Measurements from ENCODE around the gene HNRNPLL.

DNA sequence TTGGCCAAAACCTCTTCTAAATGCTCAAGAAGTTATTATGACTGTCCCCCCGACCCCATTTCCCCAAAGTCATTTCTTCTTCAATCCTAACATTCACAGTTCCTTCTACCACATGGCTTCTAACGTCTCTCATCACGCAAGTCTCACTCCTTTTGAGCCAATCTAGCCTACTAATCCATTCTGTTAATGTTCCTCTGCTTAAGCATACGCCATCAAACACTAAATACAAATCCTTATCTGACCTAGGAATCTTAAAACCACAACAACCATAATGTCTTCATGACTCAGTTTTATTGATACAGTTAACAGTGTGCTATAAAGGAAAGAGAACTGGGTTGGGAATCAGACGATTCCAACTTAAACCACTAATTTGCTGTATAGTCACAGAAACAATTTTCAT lies 23.9 kb downstream of the HNRNPLL start:
- TF ChIP-seq, protein P1, sequence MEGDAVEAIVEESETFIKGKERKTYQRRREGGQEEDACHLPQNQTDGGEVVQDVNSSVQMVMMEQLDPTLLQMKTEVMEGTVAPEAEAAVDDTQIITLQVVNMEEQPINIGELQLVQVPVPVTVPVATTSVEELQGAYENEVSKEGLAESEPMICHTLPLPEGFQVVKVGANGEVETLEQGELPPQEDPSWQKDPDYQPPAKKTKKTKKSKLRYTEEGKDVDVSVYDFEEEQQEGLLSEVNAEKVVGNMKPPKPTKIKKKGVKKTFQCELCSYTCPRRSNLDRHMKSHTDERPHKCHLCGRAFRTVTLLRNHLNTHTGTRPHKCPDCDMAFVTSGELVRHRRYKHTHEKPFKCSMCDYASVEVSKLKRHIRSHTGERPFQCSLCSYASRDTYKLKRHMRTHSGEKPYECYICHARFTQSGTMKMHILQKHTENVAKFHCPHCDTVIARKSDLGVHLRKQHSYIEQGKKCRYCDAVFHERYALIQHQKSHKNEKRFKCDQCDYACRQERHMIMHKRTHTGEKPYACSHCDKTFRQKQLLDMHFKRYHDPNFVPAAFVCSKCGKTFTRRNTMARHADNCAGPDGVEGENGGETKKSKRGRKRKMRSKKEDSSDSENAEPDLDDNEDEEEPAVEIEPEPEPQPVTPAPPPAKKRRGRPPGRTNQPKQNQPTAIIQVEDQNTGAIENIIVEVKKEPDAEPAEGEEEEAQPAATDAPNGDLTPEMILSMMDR (IDR thresholded peaks at IDR 0.05): no peak
- no peak for TF ChIP-seq POLR2A (IDR thresholded peaks at IDR 0.05)
